Anterior cingulate cortex (tissue), 58 donors: ENCODE data around the gene MSI1.
A peak's percentile ranks its signal among the peaks of the same experiment; 100 is the strongest.
"Not testable (repeated sequence)": the region's sequence is repeated elsewhere in the genome, so short reads cannot be mapped to it uniquely, and the experiment has no call there.

Source experiments
- DNase-seq, 58 donors: peaks; one replicate each; lab custom pipeline; 2025; lab: John Stamatoyannopoulos, UW

Gene MSI1

DNA sequence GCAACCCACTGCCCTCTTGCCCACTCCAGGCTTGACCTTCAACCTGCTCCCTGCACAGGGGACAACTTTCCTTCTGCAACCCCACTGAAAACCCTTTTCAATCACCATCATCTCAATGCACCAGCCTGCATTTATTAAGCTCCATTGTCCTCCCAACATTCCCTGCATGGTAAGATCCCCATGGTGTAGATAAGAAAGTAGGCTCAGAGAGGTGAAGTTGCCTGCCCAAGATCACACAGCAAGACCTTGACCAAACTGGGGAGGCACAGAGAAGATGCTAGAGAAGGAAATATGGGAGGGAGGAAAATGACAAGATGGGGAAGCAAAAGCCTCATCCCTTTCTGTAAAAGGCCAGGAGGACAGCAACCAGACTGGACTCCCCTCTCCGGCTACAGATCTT, 9.8 kb downstream of the MSI1 start:
- no peak for DNase-seq

GRCh38 chr12:120358412-120359100, 10.4 kb downstream of the MSI1 start:
- DNase-seq, result no peak

GRCh38 chr12:120357104-120357503, 11.9 kb downstream of the MSI1 start:
- no peak for DNase-seq

DNA sequence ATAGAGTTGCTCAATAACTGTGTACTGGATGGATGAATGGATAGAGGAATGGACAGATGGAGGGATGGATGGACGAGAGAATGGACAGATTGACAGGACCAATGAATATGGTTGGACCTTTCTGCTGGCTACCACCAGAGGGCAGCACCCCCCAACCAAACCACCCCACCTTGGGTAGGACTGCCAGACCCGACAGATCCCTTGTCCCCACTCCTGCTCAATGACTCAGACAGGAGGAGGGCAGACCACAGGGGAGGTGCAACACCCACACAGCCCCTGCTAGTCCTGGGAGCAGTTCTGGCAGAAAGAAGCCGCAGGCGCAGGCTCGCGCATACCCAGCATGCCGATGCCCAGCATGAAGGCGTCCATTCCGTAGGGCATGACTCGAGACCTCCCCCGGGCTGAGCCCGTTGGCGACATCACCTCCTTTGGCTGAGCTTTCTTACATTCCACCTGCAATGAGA, 12.4 kb downstream of the MSI1 start:
- peak; percentile 18 to 88 (median 60) for DNase-seq

GRCh38 chr12:120353556-120354317, 15.2 kb downstream of the MSI1 start:
- no peak for DNase-seq

DNA sequence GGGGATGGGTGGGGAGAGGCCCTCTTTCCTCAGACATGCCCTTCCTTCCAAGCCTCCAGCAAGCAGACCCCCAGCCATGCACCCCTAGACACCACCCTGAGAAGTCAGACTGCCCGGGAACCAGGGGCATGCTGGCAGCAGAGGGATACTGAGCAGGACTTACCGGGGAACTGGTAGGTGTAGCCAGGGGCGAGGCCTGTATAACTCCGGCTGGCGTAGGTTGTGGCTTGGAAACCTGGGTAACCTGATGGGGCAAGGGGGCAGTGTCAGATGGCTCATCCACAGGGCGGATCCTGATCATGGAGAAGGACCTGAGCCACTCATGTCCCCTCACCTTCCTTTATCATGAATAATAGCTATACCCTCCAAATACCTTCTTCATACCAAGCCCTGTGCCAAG, 15.8 kb downstream of the MSI1 start:
- no peak for DNase-seq

DNA sequence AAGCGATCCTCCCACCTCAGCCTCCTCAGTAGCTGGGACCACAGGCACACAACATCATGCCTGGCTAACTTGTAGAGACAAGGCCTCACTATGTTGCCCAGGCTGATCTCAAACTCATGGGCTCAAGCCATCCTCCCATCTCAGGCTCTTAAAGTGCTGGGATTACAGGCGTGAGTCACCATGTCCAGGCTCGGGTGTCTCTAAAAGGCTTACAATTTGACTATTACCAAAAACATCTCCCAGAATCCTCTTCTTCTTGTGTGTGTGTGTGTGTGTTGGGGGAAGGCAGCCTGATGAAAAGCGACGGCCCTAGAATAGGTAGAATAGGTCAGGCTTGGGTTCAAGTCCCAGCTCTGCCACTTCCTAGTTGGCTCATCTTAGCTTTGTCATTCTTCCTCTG, 16.8 kb downstream of the MSI1 start:
- no peak for DNase-seq

DNA sequence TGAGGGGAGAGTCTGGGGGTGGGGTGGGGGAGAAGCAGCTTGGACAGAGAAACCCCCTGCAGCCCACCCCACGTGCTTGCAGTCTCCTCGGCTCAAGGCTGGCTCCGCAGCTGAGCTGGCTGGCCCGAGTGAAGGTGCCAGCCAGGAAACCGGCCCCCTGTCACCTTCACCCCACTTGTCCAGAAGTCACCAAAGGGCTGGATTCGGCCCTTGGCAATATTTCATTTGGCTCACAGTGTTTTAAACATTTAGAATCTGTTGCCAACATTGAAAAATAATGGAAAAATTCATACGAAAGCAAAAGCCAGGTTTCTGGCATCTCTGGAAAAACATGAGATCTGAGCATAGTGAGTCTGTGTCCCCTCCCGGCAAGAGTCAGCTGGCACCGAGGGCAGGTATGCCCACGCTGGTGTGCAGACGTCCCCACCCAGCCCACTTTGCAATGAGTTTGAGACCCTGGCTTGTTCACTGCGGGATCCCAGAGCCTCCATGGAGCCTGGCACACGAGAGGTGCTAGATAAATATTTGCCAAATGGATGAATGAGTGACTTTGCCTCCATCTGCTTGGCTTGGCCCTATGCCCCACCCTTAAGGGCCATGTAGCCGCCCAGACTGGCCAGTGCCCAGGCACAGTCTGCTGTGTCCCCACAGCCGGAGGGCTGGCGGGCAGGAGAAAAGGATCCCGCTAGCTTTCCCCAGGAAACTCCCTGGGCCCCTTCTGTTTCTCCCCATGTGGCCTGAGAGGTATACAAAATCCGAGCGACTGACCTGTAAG, 18.2 kb downstream of the MSI1 start:
- DNase-seq, result peak in 12 of 58 donors; percentile 2 to 23 (median 10)

- DNase-seq, result no peak
Measured at GRCh38 chr12:120347766-120348165, 21.2 kb downstream of the MSI1 start.

GRCh38 chr12:120346681-120347080, 22.3 kb downstream of the MSI1 start:
- DNase-seq, result no peak

DNA sequence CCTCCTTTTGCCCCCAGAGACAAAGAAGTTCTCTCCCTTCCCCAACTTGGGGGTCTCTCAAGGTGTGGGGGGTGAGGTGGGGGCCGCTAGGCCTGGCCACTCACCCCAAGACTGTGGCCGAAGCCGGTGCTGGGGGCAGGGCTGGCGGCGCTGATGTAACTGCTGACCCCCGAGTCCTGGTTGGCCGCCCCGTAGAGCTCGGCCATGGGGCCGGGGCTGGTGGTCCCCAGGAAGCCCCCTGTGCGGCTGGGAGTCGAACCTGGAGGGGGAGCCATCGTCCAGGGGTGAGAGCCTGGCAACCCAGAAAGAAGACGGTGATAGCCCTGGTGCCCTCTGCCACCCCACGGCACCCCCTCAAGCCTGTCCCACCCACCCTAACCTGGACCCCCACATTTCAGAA, 22.9 kb downstream of the MSI1 start:
- DNase-seq, result no peak

- no peak for DNase-seq
Measured at GRCh38 chr12:120343692-120344091, 25.3 kb downstream of the MSI1 start.

DNA sequence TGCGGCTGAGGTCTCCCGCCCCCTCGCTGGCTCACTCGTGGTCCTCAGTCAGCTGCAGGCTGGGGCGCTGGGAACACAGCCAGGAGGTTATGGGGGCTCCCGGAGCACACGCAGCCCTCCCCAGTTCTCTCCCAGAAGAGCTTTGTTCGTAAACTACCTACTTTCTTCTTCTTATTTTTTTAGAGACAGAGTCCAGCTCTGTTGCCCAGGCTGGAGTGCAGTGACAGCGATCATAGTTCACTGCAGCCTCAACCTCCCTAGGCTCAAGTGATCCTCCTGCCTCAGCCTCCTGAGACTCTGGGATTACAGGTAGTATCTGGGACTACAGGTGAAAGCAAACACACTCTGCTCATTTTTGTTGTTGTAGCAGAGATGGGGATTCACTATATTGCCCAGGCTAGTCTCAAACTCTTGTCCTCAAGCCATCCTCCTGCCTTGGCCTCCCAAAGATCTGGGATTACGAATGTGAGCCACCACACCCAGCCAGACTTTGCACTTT, 25.9 kb downstream of the MSI1 start:
- DNase-seq, result no peak

DNA sequence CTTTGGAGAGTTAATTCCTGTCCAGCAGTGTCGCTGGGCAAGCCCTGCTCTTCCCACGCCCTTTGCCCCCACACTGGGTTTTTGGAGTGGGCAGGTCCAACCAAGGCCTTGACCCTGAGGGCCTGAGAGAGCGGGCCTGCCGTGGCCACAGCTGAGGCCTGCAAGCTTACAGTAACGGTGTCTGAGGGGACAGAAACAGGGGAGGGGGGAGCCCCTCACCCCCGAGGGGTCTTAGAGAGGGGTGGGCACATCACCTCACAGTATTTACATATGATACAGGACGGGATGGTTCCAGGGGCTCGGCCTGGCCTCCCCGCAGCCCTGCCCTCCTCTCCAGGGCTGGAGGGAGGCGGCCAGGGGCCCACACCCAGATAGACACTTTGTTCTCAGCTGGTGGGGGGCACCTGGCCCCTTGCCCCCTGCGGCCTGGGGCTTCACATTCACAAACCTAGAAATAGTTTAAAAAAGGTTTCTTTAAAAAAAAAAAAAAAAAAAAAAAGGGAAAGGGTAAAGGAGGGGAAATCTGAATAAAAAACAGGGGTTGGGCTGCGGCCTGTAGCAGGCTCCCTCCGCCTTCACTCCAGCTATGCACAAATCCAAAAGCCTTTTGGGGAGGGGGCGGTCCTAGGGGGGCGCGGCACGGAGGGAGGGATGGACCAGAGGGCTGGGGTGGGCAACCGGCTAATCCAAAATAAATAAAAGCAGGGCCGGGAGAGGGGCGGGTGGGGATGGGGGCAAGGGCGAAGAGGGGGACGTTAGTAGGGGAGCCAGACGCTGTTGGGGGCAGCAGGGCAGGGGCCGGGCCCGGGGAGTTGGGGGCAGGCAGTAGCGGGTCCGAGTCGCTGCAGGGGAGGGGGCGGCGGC, 26.6 kb downstream of the MSI1 start:
- no peak for DNase-seq

GRCh38 chr12:120339256-120339655, 29.7 kb downstream of the MSI1 start:
- DNase-seq, result no peak

GRCh38 chr12:120337730-120338129, 31.2 kb downstream of the MSI1 start:
- DNase-seq, result no peak

GRCh38 chr12:120336392-120336791, 32.6 kb downstream of the MSI1 start:
- not testable (repeated sequence) for DNase-seq

DNA sequence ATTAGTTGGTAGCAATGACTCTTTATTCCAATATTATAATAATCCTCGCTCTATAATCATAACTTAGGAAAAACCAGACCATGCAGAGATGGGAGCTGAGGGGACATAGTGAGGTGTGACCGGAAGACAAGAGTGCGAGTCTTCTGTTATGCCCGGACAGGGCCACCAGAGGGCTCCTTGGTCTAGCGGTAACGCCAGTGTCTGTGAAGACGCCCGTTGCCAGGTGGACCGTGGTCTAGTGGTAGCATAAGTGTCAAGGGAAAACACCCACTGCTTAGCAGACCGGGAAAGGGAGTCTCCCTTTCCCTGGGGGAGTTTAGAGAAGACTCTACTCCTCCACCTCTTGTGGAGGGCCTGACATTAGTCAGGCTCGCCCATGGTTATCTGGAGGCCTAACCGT, 33.5 kb downstream of the MSI1 start:
- peak in 10 of 58 donors; percentile 1 to 25 (median 14) for DNase-seq

- no peak for DNase-seq
Measured at GRCh38 chr12:120332523-120332922, 36.4 kb downstream of the MSI1 start.

DNA sequence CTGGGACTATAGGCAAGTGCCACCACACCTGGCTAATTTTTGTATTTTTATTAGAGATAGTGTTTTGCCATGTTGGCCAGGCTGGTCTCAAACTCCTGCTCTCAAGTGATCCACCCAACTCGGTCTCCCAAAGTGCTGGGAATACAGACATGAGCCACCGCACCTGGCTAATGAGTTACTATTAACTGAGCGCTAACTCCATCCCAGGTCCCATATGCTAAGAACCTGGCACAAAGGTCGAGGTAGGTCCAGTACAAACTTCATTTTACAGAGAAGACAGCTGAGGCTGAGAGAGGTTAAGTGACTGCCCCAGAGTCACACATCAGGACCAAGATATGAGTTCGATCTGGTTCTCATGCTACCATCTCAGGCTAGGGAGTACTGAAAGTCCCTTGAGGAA, 36.9 kb downstream of the MSI1 start:
- no peak for DNase-seq
